Measurements from ENCODE around the gene ALK. TPM values are rescaled to one million over a fixed set of nuclear protein-coding genes. Genes with fewer than 3 reads are reported as not detected.

The ALK gene
- total RNA-seq, 1 experiment from 2014 or later: 0.07 TPM

GRCh38 chr2:29575370-29575890 lies 346.0 kb downstream of the ALK start:
- no peaks in the 10 kb centered on the region for H3K4me1 Mint-ChIP-seq (ENCODE audit: insufficient read depth, unreplicated experiment)

GRCh38 chr2:29573612-29574011 lies 347.8 kb downstream of the ALK start:
- intact Hi-C loops (cut with micrococcal nuclease): no loop called here
- no peak overlapping the region for H3K4me3 Mint-ChIP-seq (ENCODE audit: unreplicated experiment)
- no peaks in the 10 kb centered on the region for H3K4me1 Mint-ChIP-seq (ENCODE audit: insufficient read depth, unreplicated experiment)
- POLR2A ChIA-PET: no interaction called here
- peaks cover 20% of the 10 kb centered on the region for H3K27me3 Mint-ChIP-seq (ENCODE audit: insufficient read depth, unreplicated experiment)
- CTCF ChIA-PET: no interaction called here
- no peaks in the 10 kb centered on the region for H3K36me3 Mint-ChIP-seq (ENCODE audit: insufficient read depth, unreplicated experiment)
- no peak for TF ChIP-seq CTCF (IDR thresholded peaks at IDR 0.05; ENCODE audit: unreplicated experiment)
- BruUV-seq (replicated peaks): no TSS peak
- no peak overlapping the region for H3K27ac Mint-ChIP-seq (ENCODE audit: low read depth, unreplicated experiment)
- no peak for DNase-seq (ENCODE audit: unreplicated experiment)
- H3K9me3 Mint-ChIP-seq (ENCODE audit: unreplicated experiment): no peaks in the 10 kb centered on the region

More at GRCh38 chr2:29575370-29575890, 346.0 kb downstream of the ALK start:
- TF ChIP-seq CTCF (IDR thresholded peaks at IDR 0.05; ENCODE audit: unreplicated experiment): no peak
- Mint-ChIP-seq H3K36me3 (ENCODE audit: insufficient read depth, unreplicated experiment) (no peaks in the 10 kb centered on the region), H3K27me3 (ENCODE audit: insufficient read depth, unreplicated experiment) (peaks cover 10% of the 10 kb centered on the region), H3K27ac (ENCODE audit: low read depth, unreplicated experiment) (no peak overlapping the region), H3K9me3 (ENCODE audit: unreplicated experiment) (no peaks in the 10 kb centered on the region), H3K4me3 (ENCODE audit: unreplicated experiment) (no peak overlapping the region)
- intact Hi-C loops (cut with micrococcal nuclease): no loop called here
- no TSS peak for BruUV-seq (replicated peaks)
- ChIA-PET CTCF (no interaction called here), POLR2A (no interaction called here)
- no peak for DNase-seq (ENCODE audit: unreplicated experiment)

- Mint-ChIP-seq H3K27ac (ENCODE audit: low read depth, unreplicated experiment) (no peak overlapping the region), H3K4me3 (ENCODE audit: unreplicated experiment) (no peak overlapping the region), H3K36me3 (ENCODE audit: insufficient read depth, unreplicated experiment) (no peaks in the 10 kb centered on the region), H3K9me3 (ENCODE audit: unreplicated experiment) (no peaks in the 10 kb centered on the region), H3K27me3 (ENCODE audit: insufficient read depth, unreplicated experiment) (peaks cover 25% of the 10 kb centered on the region), H3K4me1 (ENCODE audit: insufficient read depth, unreplicated experiment) (no peaks in the 10 kb centered on the region)
- DNase-seq (ENCODE audit: unreplicated experiment): no peak
- intact Hi-C loops (cut with micrococcal nuclease): no loop called here
- POLR2A ChIA-PET: no interaction called here
- no TSS peak for BruUV-seq (replicated peaks)
- TF ChIP-seq CTCF (IDR thresholded peaks at IDR 0.05; ENCODE audit: unreplicated experiment): no peak
- CTCF ChIA-PET: interaction anchor here (0.7 kb wide), 1 partner anchor 268 kb away, joined by 3 read pairs; no protein-coding TSS in a partner anchor
Measured at GRCh38 chr2:29573147-29573546, 348.2 kb downstream of the ALK start.

- H3K9me3 Mint-ChIP-seq (ENCODE audit: unreplicated experiment): no peaks in the 10 kb centered on the region
- no peak overlapping the region for H3K27ac Mint-ChIP-seq (ENCODE audit: low read depth, unreplicated experiment)
- intact Hi-C loops (cut with micrococcal nuclease): no loop called here
- no peak for DNase-seq (ENCODE audit: unreplicated experiment)
- TF ChIP-seq CTCF (IDR thresholded peaks at IDR 0.05; ENCODE audit: unreplicated experiment): no peak
- peaks cover 51% of the 10 kb centered on the region for H3K27me3 Mint-ChIP-seq (ENCODE audit: insufficient read depth, unreplicated experiment)
- ChIA-PET CTCF (interaction anchor here (0.6 kb wide), 1 partner anchor 612 kb away, joined by 4 read pairs; no protein-coding TSS in a partner anchor), POLR2A (no interaction called here)
- H3K36me3 Mint-ChIP-seq (ENCODE audit: insufficient read depth, unreplicated experiment): no peaks in the 10 kb centered on the region
- no peak overlapping the region for H3K4me3 Mint-ChIP-seq (ENCODE audit: unreplicated experiment)
- no TSS peak for BruUV-seq (replicated peaks)
- H3K4me1 Mint-ChIP-seq (ENCODE audit: insufficient read depth, unreplicated experiment): no peaks in the 10 kb centered on the region
Measured at GRCh38 chr2:29570539-29570938, 350.8 kb downstream of the ALK start.

Data from MCF 10A (cell line).